ENCODE measurements around the gene EVA1C. TPM values are rescaled to one million over a fixed set of nuclear protein-coding genes. Genes with fewer than 3 reads are reported as not detected.
A peak's percentile ranks its signal among the peaks of the same experiment; 100 is the strongest.

The EVA1C gene
- total and polyA plus RNA-seq, 2 experiments from 2014 or later: 4.6 to 6.9 TPM

- Histone ChIP-seq H3K27ac (ENCODE audit: low read depth) (peak overlapping the region; percentile 36; the same call in 1 of the 2 replicates), H3K4me1 (ENCODE audit: insufficient read depth) (peaks cover 14% of the 10 kb centered on the region), H3K4me3 (no peak overlapping the region), H4K20me1 (replicated peaks; ENCODE audit: insufficient read depth) (no peaks in the 10 kb centered on the region), H3K9me2 (ENCODE audit: insufficient read depth) (no peaks in the 10 kb centered on the region; the same call in 1 of the 2 replicates), H3K27me3 (ENCODE audit: insufficient read depth) (no peaks in the 10 kb centered on the region), H3F3A (replicated peaks; ENCODE audit: low read depth) (0 out of 2 replicates have a peak, but pooled peaks cover 4% of the 10 kb centered on the region), H2AFZ (no peak overlapping the region), H3K79me2 (replicated peaks; ENCODE audit: insufficient read depth) (no peaks in the 10 kb centered on the region), H3K36me3 (ENCODE audit: insufficient read depth) (no peaks in the 10 kb centered on the region), H3K4me2 (no peak overlapping the region)
- no peak for DNase-seq (ENCODE audit: low spot score)
- peaks cover 36% of the 10 kb centered on the region for H3K36me3 Mint-ChIP-seq (ENCODE audit: low read depth)
- H3K9me3 Mint-ChIP-seq: peaks cover 29% of the 10 kb centered on the region
- peaks cover 30% of the 10 kb centered on the region for H3K4me1 Mint-ChIP-seq
- H3K27me3 Mint-ChIP-seq (ENCODE audit: insufficient read depth, low read depth, poor library complexity): peaks cover 10% of the 10 kb centered on the region
- ATAC-seq: no peak
- no peak for TF ChIP-seq EZH2 (IDR thresholded peaks at IDR 0.05; ENCODE audit: low read depth, unreplicated experiment)
- no peak for TF ChIP-seq ZNF114 (CRISPR knock-in tag; IDR thresholded peaks at IDR 0.05)
- no peak for TF ChIP-seq ZNF331 (CRISPR knock-in tag; IDR thresholded peaks at IDR 0.05; ENCODE audit: low read depth)
- no peak for TF ChIP-seq STAT1 (IDR thresholded peaks at IDR 0.05; ENCODE audit: unreplicated experiment)
- TF ChIP-seq ZNF462 (CRISPR knock-in tag; IDR thresholded peaks at IDR 0.05): no peak
- TF ChIP-seq POLR2AphosphoS5 (IDR thresholded peaks at IDR 0.05; ENCODE audit: low read depth): no peak
- TF ChIP-seq CTCF (conservative IDR thresholded peaks at IDR 0.05; ENCODE audit: low read depth in 2 of 2): no peak
- no peak for TF ChIP-seq CREB1 (CRISPR knock-in tag; IDR thresholded peaks at IDR 0.05; ENCODE audit: low read depth)
- no peak for TF ChIP-seq JUNB (IDR thresholded peaks at IDR 0.05; ENCODE audit: unreplicated experiment)
- no peak for TF ChIP-seq ETS1 (IDR thresholded peaks at IDR 0.05)
- no peak for TF ChIP-seq EZH2phosphoT487 (IDR thresholded peaks at IDR 0.05; ENCODE audit: unreplicated experiment)
- peak overlapping the region; percentile 86 for H3K27ac Mint-ChIP-seq
- no peak overlapping the region for H3K4me3 Mint-ChIP-seq
These were observed 150.4 kb downstream of the EVA1C start for GRCh38 chr21:32562915-32563314.
